ENCODE results near the gene C6orf136.

DNA sequence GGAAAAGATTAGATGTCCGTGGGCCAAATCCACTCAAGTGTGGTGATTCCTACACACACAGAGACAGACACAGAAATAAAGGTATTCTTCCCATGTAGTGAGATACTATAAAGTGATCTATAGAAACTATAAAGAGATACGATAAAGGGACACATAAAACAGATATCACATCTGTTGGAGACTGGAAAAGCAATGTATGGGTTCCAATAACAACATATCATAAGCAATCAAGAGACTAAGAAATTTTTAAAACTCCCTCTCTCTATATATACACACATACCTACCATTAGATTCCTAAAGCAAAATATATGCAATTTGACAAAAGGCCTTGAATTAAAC is 35.1 kb upstream of the C6orf136 start:
- TF ChIP-seq, protein P1, sequence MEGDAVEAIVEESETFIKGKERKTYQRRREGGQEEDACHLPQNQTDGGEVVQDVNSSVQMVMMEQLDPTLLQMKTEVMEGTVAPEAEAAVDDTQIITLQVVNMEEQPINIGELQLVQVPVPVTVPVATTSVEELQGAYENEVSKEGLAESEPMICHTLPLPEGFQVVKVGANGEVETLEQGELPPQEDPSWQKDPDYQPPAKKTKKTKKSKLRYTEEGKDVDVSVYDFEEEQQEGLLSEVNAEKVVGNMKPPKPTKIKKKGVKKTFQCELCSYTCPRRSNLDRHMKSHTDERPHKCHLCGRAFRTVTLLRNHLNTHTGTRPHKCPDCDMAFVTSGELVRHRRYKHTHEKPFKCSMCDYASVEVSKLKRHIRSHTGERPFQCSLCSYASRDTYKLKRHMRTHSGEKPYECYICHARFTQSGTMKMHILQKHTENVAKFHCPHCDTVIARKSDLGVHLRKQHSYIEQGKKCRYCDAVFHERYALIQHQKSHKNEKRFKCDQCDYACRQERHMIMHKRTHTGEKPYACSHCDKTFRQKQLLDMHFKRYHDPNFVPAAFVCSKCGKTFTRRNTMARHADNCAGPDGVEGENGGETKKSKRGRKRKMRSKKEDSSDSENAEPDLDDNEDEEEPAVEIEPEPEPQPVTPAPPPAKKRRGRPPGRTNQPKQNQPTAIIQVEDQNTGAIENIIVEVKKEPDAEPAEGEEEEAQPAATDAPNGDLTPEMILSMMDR (IDR thresholded peaks at IDR 0.05), result no peak
- no peak for TF ChIP-seq TCF7L2 (IDR thresholded peaks at IDR 0.05; ENCODE audit: low read depth, low read length)
- peak; percentile 58 for TF ChIP-seq POLR2AphosphoS5 (IDR thresholded peaks at IDR 0.05; ENCODE audit: low read depth, low read length)
- TF ChIP-seq, protein P2, sequence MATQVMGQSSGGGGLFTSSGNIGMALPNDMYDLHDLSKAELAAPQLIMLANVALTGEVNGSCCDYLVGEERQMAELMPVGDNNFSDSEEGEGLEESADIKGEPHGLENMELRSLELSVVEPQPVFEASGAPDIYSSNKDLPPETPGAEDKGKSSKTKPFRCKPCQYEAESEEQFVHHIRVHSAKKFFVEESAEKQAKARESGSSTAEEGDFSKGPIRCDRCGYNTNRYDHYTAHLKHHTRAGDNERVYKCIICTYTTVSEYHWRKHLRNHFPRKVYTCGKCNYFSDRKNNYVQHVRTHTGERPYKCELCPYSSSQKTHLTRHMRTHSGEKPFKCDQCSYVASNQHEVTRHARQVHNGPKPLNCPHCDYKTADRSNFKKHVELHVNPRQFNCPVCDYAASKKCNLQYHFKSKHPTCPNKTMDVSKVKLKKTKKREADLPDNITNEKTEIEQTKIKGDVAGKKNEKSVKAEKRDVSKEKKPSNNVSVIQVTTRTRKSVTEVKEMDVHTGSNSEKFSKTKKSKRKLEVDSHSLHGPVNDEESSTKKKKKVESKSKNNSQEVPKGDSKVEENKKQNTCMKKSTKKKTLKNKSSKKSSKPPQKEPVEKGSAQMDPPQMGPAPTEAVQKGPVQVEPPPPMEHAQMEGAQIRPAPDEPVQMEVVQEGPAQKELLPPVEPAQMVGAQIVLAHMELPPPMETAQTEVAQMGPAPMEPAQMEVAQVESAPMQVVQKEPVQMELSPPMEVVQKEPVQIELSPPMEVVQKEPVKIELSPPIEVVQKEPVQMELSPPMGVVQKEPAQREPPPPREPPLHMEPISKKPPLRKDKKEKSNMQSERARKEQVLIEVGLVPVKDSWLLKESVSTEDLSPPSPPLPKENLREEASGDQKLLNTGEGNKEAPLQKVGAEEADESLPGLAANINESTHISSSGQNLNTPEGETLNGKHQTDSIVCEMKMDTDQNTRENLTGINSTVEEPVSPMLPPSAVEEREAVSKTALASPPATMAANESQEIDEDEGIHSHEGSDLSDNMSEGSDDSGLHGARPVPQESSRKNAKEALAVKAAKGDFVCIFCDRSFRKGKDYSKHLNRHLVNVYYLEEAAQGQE (IDR thresholded peaks at IDR 0.05; ENCODE audit: insufficient read depth in 1 of 2, low read depth in 2 of 2, low read length in 1 of 2), result no peak
